A673 (cell line): ENCODE data around the gene CD244. TPM values are rescaled to one million over a fixed set of nuclear protein-coding genes. Genes with fewer than 3 reads are reported as not detected.

Source experiments
- BruUV-seq: library from RNA; stranded (reverse); fragments of 400-500 nt; replicated peaks from 2 replicates; lab custom pipeline; 2021; lab: Mats Ljungman, UMichigan
- CTCF ChIA-PET: fragments of 300-600 bp; sonication (Branson Sonifier 250); formaldehyde crosslinking; loops from one replicate; lab custom pipeline; 2022; ENCODE audit warnings: antibody characterized with exemption; lab: Charles Lee
- POLR2A ChIA-PET: fragments of 300-600 bp; sonication (Branson Sonifier 250); formaldehyde crosslinking; loops from one replicate; lab custom pipeline; 2022; ENCODE audit warnings: antibody characterized with exemption; ENCODE audit not compliant: low non-redundant PET; lab: Charles Lee
- DNase-seq: peaks from one replicate; pipeline ENCODE4 v3.0.0-alpha.2; 2015; ENCODE audit warnings: low spot score
- H3K27ac ChIP-seq: fragments of 200-600 bp; sonication (generic); 2 replicates; pipeline ENCODE4 v1.5.1; 2016; ENCODE audit warnings: mixed run types, low read depth, mild to moderate bottlenecking, mixed read lengths, antibody characterized with exemption, low read length; ENCODE audit not compliant: poor library complexity, severe bottlenecking
- H3K27me3 ChIP-seq: fragments of 200-600 bp; sonication (generic); replicated peaks from 2 replicates; pipeline ENCODE4 v1.6.1; 2017; ENCODE audit warnings: mixed run types, low read depth, mild to moderate bottlenecking, mixed read lengths, antibody characterized with exemption, low read length; ENCODE audit not compliant: insufficient read depth, poor library complexity
- H3K36me3 ChIP-seq: fragments of 200-600 bp; sonication (generic); 2 replicates; pipeline ENCODE4 v1.6.1; 2016; ENCODE audit warnings: mixed run types, mild to moderate bottlenecking, mixed read lengths, antibody characterized with exemption, low read length; ENCODE audit not compliant: insufficient read depth, poor library complexity, severe bottlenecking
- H3K4me1 ChIP-seq: fragments of 200-600 bp; sonication (generic); 2 replicates; pipeline ENCODE4 v1.6.1; 2017; ENCODE audit warnings: mixed run types, mild to moderate bottlenecking, mixed read lengths, antibody characterized with exemption, low read length; ENCODE audit not compliant: insufficient read depth, poor library complexity, severe bottlenecking
- H3K4me3 ChIP-seq: fragments of 200-600 bp; sonication (generic); 2 replicates; pipeline ENCODE4 v1.5.1; 2016; ENCODE audit warnings: low read depth, mixed run types, mild to moderate bottlenecking, mixed read lengths, low read length; ENCODE audit not compliant: poor library complexity, severe bottlenecking
- H3K9me3 ChIP-seq: fragments of 200-600 bp; sonication (generic); 2 replicates; pipeline ENCODE4 v1.6.1; 2016; ENCODE audit warnings: mixed run types, low read depth, mild to moderate bottlenecking, mixed read lengths, antibody characterized with exemption, low read length; ENCODE audit not compliant: poor library complexity, severe bottlenecking
- EZH2 ChIP-seq: fragments of 200-600 bp; sonication (generic); IDR thresholded peaks from 2 replicates; pipeline ENCODE4 v1.6.1; 2017; ENCODE audit warnings: borderline replicate concordance, low read depth, mild to moderate bottlenecking, mixed read lengths, antibody characterized with exemption, low read length; ENCODE audit not compliant: poor library complexity, severe bottlenecking
- intact Hi-C: fragments of 100-400 bp; cut with micrococcal nuclease; formaldehyde crosslinking; loops from one replicate; pipeline ENCODE4 v1.10.0; 2022; ENCODE audit not compliant: unreplicated experiment
- total RNA-seq: library from RNA; stranded (reverse); gene quantifications from 2 replicates; pipeline ENCODE4 v1.2.3, GENCODE V29; 2021
- TF ChIP-seq, protein P1 (sequence below): fragments of 300-800, 200-600 bp; sonication (generic); conservative IDR thresholded peaks from 2 replicates; pipeline ENCODE4 v1.5.1; 2017; ENCODE audit warnings: low read depth, mild to moderate bottlenecking, antibody characterized with exemption, low read length, moderate library complexity, mixed read lengths

The CD244 gene
- total RNA-seq, 1 experiment from 2014 or later: not detected

- Histone ChIP-seq H3K27ac (no peak overlapping the region), H3K36me3 (no peaks in the 10 kb centered on the region), H3K4me1 (no peaks in the 10 kb centered on the region), H3K9me3 (no peaks in the 10 kb centered on the region), H3K27me3 (no peaks in the 10 kb centered on the region), H3K4me3 (no peak overlapping the region)
- no peak for DNase-seq
- POLR2A ChIA-PET: no interaction called here
- intact Hi-C loops: no loop called here
- CTCF ChIA-PET: no interaction called here
- BruUV-seq: no TSS peak
- TF ChIP-seq, protein P1, sequence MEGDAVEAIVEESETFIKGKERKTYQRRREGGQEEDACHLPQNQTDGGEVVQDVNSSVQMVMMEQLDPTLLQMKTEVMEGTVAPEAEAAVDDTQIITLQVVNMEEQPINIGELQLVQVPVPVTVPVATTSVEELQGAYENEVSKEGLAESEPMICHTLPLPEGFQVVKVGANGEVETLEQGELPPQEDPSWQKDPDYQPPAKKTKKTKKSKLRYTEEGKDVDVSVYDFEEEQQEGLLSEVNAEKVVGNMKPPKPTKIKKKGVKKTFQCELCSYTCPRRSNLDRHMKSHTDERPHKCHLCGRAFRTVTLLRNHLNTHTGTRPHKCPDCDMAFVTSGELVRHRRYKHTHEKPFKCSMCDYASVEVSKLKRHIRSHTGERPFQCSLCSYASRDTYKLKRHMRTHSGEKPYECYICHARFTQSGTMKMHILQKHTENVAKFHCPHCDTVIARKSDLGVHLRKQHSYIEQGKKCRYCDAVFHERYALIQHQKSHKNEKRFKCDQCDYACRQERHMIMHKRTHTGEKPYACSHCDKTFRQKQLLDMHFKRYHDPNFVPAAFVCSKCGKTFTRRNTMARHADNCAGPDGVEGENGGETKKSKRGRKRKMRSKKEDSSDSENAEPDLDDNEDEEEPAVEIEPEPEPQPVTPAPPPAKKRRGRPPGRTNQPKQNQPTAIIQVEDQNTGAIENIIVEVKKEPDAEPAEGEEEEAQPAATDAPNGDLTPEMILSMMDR: no peak
- no peak for TF ChIP-seq EZH2
Measured at GRCh38 chr1:160800142-160800541, 62.5 kb downstream of the CD244 start.

DNA sequence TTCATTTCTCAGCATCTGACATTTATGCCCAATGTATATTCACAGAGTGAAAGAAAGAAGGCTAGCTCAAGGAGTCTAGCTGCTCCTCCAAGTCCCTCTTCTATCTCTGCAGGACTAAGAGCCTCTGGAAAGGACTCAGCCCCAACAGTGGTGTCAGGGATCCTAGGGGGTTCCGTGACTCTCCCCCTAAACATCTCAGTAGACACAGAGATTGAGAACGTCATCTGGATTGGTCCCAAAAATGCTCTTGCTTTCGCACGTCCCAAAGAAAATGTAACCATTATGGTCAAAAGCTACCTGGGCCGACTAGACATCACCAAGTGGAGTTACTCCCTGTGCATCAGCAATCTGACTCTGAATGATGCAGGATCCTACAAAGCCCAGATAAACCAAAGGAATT, 63.0 kb downstream of the CD244 start:
- intact Hi-C loops: no loop called here
- TF ChIP-seq EZH2: no peak
- BruUV-seq: no TSS peak
- no peaks in the 10 kb centered on the region for H3K36me3 ChIP-seq
- DNase-seq: no peak
- H3K4me1 ChIP-seq: no peaks in the 10 kb centered on the region
- no peak overlapping the region for H3K27ac ChIP-seq
- no peaks in the 10 kb centered on the region for H3K9me3 ChIP-seq
- ChIA-PET POLR2A (no interaction called here), CTCF (no interaction called here)
- H3K27me3 ChIP-seq: no peaks in the 10 kb centered on the region
- no peak overlapping the region for H3K4me3 ChIP-seq

- ChIA-PET CTCF (no interaction called here), POLR2A (no interaction called here)
- no peak overlapping the region for H3K27ac ChIP-seq
- no peaks in the 10 kb centered on the region for H3K4me1 ChIP-seq
- TF ChIP-seq, protein P1: no peak
- TF ChIP-seq EZH2: no peak
- no peak for DNase-seq
- H3K36me3 ChIP-seq: no peaks in the 10 kb centered on the region
- intact Hi-C loops: no loop called here
- H3K4me3 ChIP-seq: no peak overlapping the region
- BruUV-seq: no TSS peak
- H3K9me3 ChIP-seq: no peaks in the 10 kb centered on the region
- H3K27me3 ChIP-seq: no peaks in the 10 kb centered on the region
Measured at GRCh38 chr1:160798439-160798838, 64.2 kb downstream of the CD244 start.

DNA sequence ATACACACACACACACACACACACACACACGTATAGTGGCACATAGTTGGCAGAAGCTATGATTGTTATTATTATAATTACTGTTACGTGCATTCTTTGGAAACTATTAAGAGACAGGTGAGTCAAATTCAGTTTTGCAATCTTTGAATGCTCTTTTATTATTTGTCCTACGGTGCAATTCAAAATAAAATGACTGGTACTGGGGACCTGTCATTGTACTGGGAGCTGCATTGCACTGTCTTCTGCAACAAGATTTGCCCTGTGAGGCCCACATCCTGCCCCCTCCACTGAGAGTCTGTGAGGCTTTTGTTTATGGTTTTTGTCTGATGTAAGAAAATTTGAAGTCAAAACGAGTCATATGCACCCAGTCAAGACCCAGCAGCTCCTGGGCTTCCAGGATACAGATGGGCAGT, 64.8 kb downstream of the CD244 start:
- H3K9me3 ChIP-seq: no peaks in the 10 kb centered on the region
- intact Hi-C loops: no loop called here
- TF ChIP-seq EZH2: no peak
- TF ChIP-seq, protein P1: no peak
- H3K27me3 ChIP-seq: no peaks in the 10 kb centered on the region
- no peak overlapping the region for H3K4me3 ChIP-seq
- POLR2A ChIA-PET: no interaction called here
- CTCF ChIA-PET: no interaction called here
- no peaks in the 10 kb centered on the region for H3K4me1 ChIP-seq
- no peak for DNase-seq
- BruUV-seq: no TSS peak
- no peak overlapping the region for H3K27ac ChIP-seq
- H3K36me3 ChIP-seq: no peaks in the 10 kb centered on the region
